ENCODE data around the gene SELL.

The SELL gene

GRCh38 chr1:169729991-169730390 is 18.6 kb upstream of the SELL start:
- H3K9me3 Mint-ChIP-seq = no peaks in the 10 kb centered on the region
- no peaks in the 10 kb centered on the region for H3K36me3 Mint-ChIP-seq (ENCODE audit: low read depth)
- TF ChIP-seq CTCF (IDR thresholded peaks at IDR 0.05) = no peak
- H3K27ac Mint-ChIP-seq = no peak overlapping the region
- H3K4me3 Mint-ChIP-seq = no peak overlapping the region
- no peaks in the 10 kb centered on the region for H3K4me1 Mint-ChIP-seq
- peaks cover 3% of the 10 kb centered on the region for H3K27me3 Mint-ChIP-seq (ENCODE audit: low read depth, poor library complexity)
- DNase-seq = no peak

GRCh38 chr1:169727307-169727706 is 15.9 kb upstream of the SELL start:
- no peak for DNase-seq
- no peaks in the 10 kb centered on the region for H3K9me3 Mint-ChIP-seq
- H3K27me3 Mint-ChIP-seq (ENCODE audit: low read depth, poor library complexity) = peaks cover 3% of the 10 kb centered on the region
- no peaks in the 10 kb centered on the region for H3K4me1 Mint-ChIP-seq
- TF ChIP-seq CTCF (IDR thresholded peaks at IDR 0.05) = no peak
- no peak overlapping the region for H3K4me3 Mint-ChIP-seq
- H3K36me3 Mint-ChIP-seq (ENCODE audit: low read depth) = no peaks in the 10 kb centered on the region
- no peak overlapping the region for H3K27ac Mint-ChIP-seq

GRCh38 chr1:169726851-169727250 is 15.4 kb upstream of the SELL start:
- H3K27me3 Mint-ChIP-seq (ENCODE audit: low read depth, poor library complexity) = peaks cover 3% of the 10 kb centered on the region
- H3K9me3 Mint-ChIP-seq = no peaks in the 10 kb centered on the region
- peak overlapping the region; percentile 3 for H3K27ac Mint-ChIP-seq
- DNase-seq = no peak
- H3K4me1 Mint-ChIP-seq = no peaks in the 10 kb centered on the region
- no peaks in the 10 kb centered on the region for H3K36me3 Mint-ChIP-seq (ENCODE audit: low read depth)
- TF ChIP-seq CTCF (IDR thresholded peaks at IDR 0.05) = no peak
- no peak overlapping the region for H3K4me3 Mint-ChIP-seq

- H3K4me3 Mint-ChIP-seq = no peak overlapping the region
- no peak for TF ChIP-seq CTCF (IDR thresholded peaks at IDR 0.05)
- no peaks in the 10 kb centered on the region for H3K9me3 Mint-ChIP-seq
- H3K27ac Mint-ChIP-seq = no peak overlapping the region
- H3K27me3 Mint-ChIP-seq (ENCODE audit: low read depth, poor library complexity) = peaks cover 3% of the 10 kb centered on the region
- H3K4me1 Mint-ChIP-seq = no peaks in the 10 kb centered on the region
- no peak for DNase-seq
- no peaks in the 10 kb centered on the region for H3K36me3 Mint-ChIP-seq (ENCODE audit: low read depth)
Measured at GRCh38 chr1:169725930-169726329, 14.5 kb upstream of the SELL start.

- no peak for DNase-seq
- Mint-ChIP-seq H3K4me3 (no peak overlapping the region), H3K4me1 (no peaks in the 10 kb centered on the region), H3K9me3 (no peaks in the 10 kb centered on the region), H3K27ac (no peak overlapping the region), H3K27me3 (ENCODE audit: low read depth, poor library complexity) (peaks cover 3% of the 10 kb centered on the region), H3K36me3 (ENCODE audit: low read depth) (no peaks in the 10 kb centered on the region)
- TF ChIP-seq CTCF (IDR thresholded peaks at IDR 0.05) = no peak
Measured at GRCh38 chr1:169724168-169724567, 12.7 kb upstream of the SELL start.

GRCh38 chr1:169723763-169724162 is 12.3 kb upstream of the SELL start:
- peaks cover 3% of the 10 kb centered on the region for H3K9me3 Mint-ChIP-seq
- H3K27me3 Mint-ChIP-seq (ENCODE audit: low read depth, poor library complexity) = peaks cover 3% of the 10 kb centered on the region
- H3K36me3 Mint-ChIP-seq (ENCODE audit: low read depth) = no peaks in the 10 kb centered on the region
- H3K27ac Mint-ChIP-seq = no peak overlapping the region
- no peak overlapping the region for H3K4me3 Mint-ChIP-seq
- no peaks in the 10 kb centered on the region for H3K4me1 Mint-ChIP-seq
- no peak for TF ChIP-seq CTCF (IDR thresholded peaks at IDR 0.05)
- no peak for DNase-seq
